ENCODE results near the gene DFFA. TPM values are rescaled to one million over a fixed set of nuclear protein-coding genes. Genes with fewer than 3 reads are reported as not detected.
A peak's percentile ranks its signal among the peaks of the same experiment; 100 is the strongest.
"Not testable (repeated sequence)": the region's sequence is repeated elsewhere in the genome, so short reads cannot be mapped to it uniquely, and the experiment has no call there.

DFFA gene
- total RNA-seq, 2 experiments from 2014 or later, result 102 to 103 TPM

DNA sequence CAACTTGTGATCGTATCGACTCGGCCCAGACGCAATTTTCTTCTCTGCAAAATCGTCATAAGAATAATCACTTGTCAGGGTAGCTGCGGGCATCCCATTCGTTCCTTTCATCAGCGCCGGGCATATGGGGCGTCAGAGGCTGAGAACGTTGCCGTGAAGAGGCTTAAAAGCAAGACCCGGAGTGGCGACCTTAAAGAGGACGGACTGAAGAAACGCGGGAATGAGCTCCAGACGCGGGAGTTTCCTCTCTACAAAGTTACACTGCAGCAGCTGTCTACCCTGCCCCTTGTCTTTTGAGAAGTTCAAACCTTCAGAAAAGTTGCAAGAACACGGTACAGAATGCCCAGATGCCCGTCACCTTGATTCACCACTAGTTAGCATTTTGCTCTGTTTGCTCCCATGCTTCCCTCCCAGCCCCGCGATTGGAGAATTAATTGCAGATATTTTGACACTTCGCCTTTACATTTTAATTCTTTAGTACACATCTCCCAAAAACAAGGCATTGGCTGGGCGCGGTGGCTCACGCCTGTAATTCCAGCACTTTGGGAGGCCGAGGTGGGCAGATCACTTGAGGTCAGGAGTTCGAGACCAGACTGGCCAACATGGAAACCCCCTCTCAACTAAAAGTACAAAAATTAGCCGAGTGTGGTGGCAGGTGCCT lies 41.1 kb downstream of the DFFA start:
- peak; percentile 24 for DNase-seq
- peak overlapping the region; percentile 96 for H3K27ac Mint-ChIP-seq
- H3K27me3 Mint-ChIP-seq, result no peaks in the 10 kb centered on the region
- H3K4me1 Mint-ChIP-seq, result peaks cover 21% of the 10 kb centered on the region
- H3K4me3 Mint-ChIP-seq, result peak overlapping the region; percentile 91
- H3K9me3 Mint-ChIP-seq, result no peaks in the 10 kb centered on the region
- peaks cover 5% of the 10 kb centered on the region for H3K36me3 Mint-ChIP-seq

DNA sequence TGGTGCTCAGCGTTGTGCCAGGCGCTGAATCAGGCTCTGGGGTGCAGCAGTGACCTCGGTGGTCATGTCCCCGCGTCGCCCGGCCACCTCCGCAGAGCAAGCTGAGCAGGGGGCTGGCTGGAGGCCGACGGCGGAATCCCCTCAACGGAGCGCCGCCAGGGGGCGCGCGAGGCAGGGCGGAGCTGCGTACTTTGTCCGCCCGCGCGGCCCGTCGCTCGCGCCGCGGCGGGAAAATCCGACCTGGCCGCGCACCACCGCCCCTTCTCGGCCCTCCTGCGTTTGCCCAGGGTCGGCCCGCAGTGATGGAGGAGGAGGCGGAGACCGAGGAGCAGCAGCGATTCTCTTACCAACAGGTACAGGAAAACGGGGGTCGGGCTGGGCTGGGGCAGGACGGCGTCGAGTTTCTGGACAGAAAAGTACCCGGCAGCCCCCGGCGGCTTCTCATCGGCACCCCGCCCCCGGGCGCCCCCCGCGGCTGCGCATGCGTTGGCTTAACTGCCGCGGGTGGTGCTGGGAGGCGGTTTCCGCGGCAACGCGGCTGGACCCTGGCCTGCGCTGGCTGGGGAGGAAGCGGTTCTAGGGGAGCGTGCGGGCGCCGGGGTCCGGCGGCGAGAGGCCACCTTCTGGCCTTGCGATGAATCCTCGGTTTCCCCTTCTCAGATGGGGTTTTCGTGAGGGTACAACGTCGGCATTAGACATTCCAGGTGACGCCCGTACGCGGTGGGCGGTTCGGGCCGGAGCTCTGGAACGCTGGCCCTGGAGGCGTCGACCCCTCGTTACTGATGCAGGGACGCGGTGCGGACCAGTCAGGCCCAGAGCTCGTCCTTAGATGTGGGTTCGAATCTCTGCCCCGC lies 41.9 kb downstream of the DFFA start, which contains the start of gene CENPS:
Gene CENPS, plus strand, starts transcription at position 218 of the 854 bp plus-strand sequence. Its CDS starts 85 bp downstream, at position 303.
- H3K36me3 Mint-ChIP-seq, result peaks cover 5% of the 10 kb centered on the region
- no peaks in the 10 kb centered on the region for H3K9me3 Mint-ChIP-seq
- DNase-seq, result peak; percentile 96
- H3K27me3 Mint-ChIP-seq, result no peaks in the 10 kb centered on the region
- peak within 1 kb of the TSS; percentile 96 for H3K27ac Mint-ChIP-seq
- peaks cover 21% of the 10 kb centered on the region for H3K4me1 Mint-ChIP-seq
- peak within 1 kb of the TSS; percentile 91 for H3K4me3 Mint-ChIP-seq

GRCh38 chr1:10429868-10430215 lies 42.5 kb downstream of the DFFA start:
- peak; percentile 10 for DNase-seq
- H3K36me3 Mint-ChIP-seq, result peaks cover 5% of the 10 kb centered on the region
- H3K4me1 Mint-ChIP-seq, result peaks cover 21% of the 10 kb centered on the region
- H3K9me3 Mint-ChIP-seq, result no peaks in the 10 kb centered on the region
- H3K27me3 Mint-ChIP-seq, result no peaks in the 10 kb centered on the region
- peak overlapping the region; percentile 91 for H3K4me3 Mint-ChIP-seq
- H3K27ac Mint-ChIP-seq, result peak overlapping the region; percentile 96

DNA sequence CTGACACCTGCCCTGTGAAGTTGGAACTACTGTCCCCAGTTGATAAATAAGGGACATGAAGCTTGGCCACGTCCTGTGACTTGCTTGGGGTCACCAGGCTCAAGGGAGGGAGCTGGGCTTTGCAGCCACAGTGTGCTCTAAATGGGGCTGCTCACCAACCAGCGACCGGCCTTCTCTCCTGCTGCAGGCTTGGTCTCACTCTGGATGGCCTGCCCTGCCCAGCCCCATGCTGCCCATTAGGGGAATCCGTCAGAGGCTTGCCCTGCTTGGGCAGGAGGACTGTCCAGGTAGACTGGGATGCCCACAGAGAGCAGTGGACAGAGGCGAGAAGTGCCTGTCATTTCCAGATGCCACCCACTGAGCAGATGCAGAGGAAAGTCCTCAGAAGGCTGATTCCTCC lies 43.3 kb downstream of the DFFA start:
- Mint-ChIP-seq H3K9me3 (no peaks in the 10 kb centered on the region), H3K4me3 (no peak overlapping the region), H3K27ac (no peak overlapping the region), H3K36me3 (peaks cover 5% of the 10 kb centered on the region), H3K27me3 (no peaks in the 10 kb centered on the region), H3K4me1 (peaks cover 21% of the 10 kb centered on the region)
- no peak for DNase-seq

DNA sequence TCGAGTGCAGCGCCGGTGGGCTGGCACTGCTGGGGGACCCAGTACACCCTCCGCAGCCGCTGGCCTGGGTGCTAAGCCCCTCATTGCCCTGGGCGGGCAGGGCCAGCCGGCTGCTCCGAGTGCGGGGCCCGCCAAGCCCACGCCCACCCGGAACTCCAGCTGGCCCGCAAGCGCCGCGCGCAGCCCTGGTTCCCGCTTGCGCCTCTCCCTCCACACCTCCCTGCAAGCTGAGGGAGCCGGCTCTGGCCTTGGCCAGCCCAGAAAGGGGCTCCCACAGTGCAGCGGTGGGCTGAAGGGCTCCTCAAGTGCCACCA lies 45.8 kb downstream of the DFFA start:
- peaks cover 13% of the 10 kb centered on the region for H3K4me1 Mint-ChIP-seq
- not testable (repeated sequence) for H3K4me3 Mint-ChIP-seq, H3K36me3 Mint-ChIP-seq, DNase-seq, H3K27ac Mint-ChIP-seq, H3K27me3 Mint-ChIP-seq, H3K9me3 Mint-ChIP-seq

- H3K36me3 Mint-ChIP-seq, H3K27me3 Mint-ChIP-seq, H3K4me1 Mint-ChIP-seq, H3K27ac Mint-ChIP-seq, H3K4me3 Mint-ChIP-seq, H3K9me3 Mint-ChIP-seq, DNase-seq: not testable (repeated sequence)
Observed at GRCh38 chr1:10425826-10426534, 46.3 kb downstream of the DFFA start.

- H3K9me3 Mint-ChIP-seq, result no peaks in the 10 kb centered on the region
- no peak overlapping the region for H3K27ac Mint-ChIP-seq
- peaks cover 3% of the 10 kb centered on the region for H3K36me3 Mint-ChIP-seq
- no peak overlapping the region for H3K4me3 Mint-ChIP-seq
- no peaks in the 10 kb centered on the region for H3K27me3 Mint-ChIP-seq
- peaks cover 3% of the 10 kb centered on the region for H3K4me1 Mint-ChIP-seq
- no peak for DNase-seq
Observed at GRCh38 chr1:10424651-10425050, 47.7 kb downstream of the DFFA start.

GRCh38 chr1:10424034-10424433 lies 48.3 kb downstream of the DFFA start:
- Mint-ChIP-seq H3K4me1 (peaks cover 2% of the 10 kb centered on the region), H3K9me3 (no peaks in the 10 kb centered on the region), H3K36me3 (peaks cover 8% of the 10 kb centered on the region), H3K27ac (no peak overlapping the region), H3K4me3 (no peak overlapping the region), H3K27me3 (no peaks in the 10 kb centered on the region)
- DNase-seq, result no peak

GRCh38 chr1:10421637-10422036 lies 50.7 kb downstream of the DFFA start:
- Mint-ChIP-seq H3K4me3 (no peak overlapping the region), H3K9me3 (no peaks in the 10 kb centered on the region), H3K36me3 (peaks cover 11% of the 10 kb centered on the region), H3K27ac (no peak overlapping the region), H3K27me3 (no peaks in the 10 kb centered on the region), H3K4me1 (no peaks in the 10 kb centered on the region)
- DNase-seq, result no peak

- no peak overlapping the region for H3K4me3 Mint-ChIP-seq
- H3K27ac Mint-ChIP-seq, result no peak overlapping the region
- H3K4me1 Mint-ChIP-seq, result peaks cover 6% of the 10 kb centered on the region
- no peak for DNase-seq
- no peaks in the 10 kb centered on the region for H3K9me3 Mint-ChIP-seq
- H3K27me3 Mint-ChIP-seq, result no peaks in the 10 kb centered on the region
- peaks cover 18% of the 10 kb centered on the region for H3K36me3 Mint-ChIP-seq
Observed at GRCh38 chr1:10419351-10419750, 53.0 kb downstream of the DFFA start.

DNA sequence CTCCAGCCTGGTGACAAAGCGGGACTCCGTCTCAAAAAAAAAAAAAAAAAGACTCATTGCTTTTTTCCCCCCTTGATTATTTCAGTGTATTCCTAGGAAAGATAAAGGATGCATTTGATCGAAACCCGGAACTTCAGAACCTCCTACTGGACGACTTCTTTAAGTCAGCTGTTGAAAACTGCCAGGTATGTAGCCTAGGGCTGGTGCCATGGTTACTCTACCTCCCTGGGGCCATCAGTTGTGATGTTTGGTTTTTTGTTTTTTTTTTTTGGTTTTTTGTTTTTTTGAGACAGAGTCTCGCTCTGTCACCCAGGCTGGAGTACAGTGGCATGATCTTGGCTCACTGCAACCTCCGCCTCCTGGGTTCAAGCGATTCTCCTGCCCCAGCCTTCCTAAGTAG lies 53.6 kb downstream of the DFFA start:
- not testable (repeated sequence) for H3K9me3 Mint-ChIP-seq, H3K27me3 Mint-ChIP-seq, H3K4me3 Mint-ChIP-seq, DNase-seq, H3K27ac Mint-ChIP-seq, H3K4me1 Mint-ChIP-seq
- peaks cover 18% of the 10 kb centered on the region for H3K36me3 Mint-ChIP-seq

GRCh38 chr1:10415967-10416366 lies 56.4 kb downstream of the DFFA start:
- H3K27me3 Mint-ChIP-seq, H3K9me3 Mint-ChIP-seq, DNase-seq, H3K4me1 Mint-ChIP-seq, H3K4me3 Mint-ChIP-seq: not testable (repeated sequence)
- H3K36me3 Mint-ChIP-seq, result peaks cover 22% of the 10 kb centered on the region
- H3K27ac Mint-ChIP-seq, result peak overlapping the region; percentile 32

DNA sequence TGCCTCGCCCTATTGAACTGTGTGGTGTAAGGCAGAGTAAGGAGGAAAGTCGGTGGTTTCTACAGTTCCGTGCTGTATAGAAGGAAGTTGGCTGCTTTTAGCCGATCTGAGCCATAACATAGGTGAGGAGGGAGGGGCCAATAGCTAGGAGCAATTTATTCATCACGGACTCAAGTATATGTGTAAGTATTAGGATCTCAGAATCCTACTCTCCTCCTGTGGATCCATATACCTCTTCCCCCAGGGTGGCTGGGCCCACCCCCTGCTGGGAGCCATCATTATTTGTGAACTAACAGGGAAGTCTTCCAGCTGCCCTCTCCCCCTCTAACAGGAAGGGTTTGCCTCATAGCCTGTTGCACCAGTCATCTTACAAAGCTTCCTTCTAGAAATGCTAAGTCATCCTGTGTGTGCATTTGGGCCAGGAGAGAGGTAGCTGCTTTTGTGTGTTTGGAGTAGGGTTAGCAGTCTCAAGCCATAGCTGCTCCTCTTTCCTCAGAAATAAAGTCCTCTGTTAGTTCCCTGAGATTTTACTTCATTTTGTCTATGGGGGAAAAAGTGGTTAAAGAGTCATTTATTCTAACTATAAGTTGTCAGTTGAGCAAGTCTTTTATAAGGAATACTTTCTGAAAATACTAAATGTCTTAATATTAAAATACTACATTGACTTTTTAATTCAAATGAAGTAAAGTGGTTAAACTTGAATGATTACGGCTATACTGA lies 57.0 kb downstream of the DFFA start:
- H3K4me3 Mint-ChIP-seq, result peak overlapping the region; percentile 7
- no peak for DNase-seq
- no peaks in the 10 kb centered on the region for H3K9me3 Mint-ChIP-seq
- no peaks in the 10 kb centered on the region for H3K27me3 Mint-ChIP-seq
- peaks cover 6% of the 10 kb centered on the region for H3K4me1 Mint-ChIP-seq
- peak overlapping the region; percentile 89 for H3K27ac Mint-ChIP-seq
- H3K36me3 Mint-ChIP-seq, result peaks cover 22% of the 10 kb centered on the region

- H3K4me1 Mint-ChIP-seq, result peaks cover 2% of the 10 kb centered on the region
- no peak for DNase-seq
- no peak overlapping the region for H3K4me3 Mint-ChIP-seq
- H3K36me3 Mint-ChIP-seq, result peaks cover 24% of the 10 kb centered on the region
- H3K9me3 Mint-ChIP-seq, result no peaks in the 10 kb centered on the region
- H3K27me3 Mint-ChIP-seq, result no peaks in the 10 kb centered on the region
- H3K27ac Mint-ChIP-seq, result no peak overlapping the region
Observed at GRCh38 chr1:10407201-10407600, 65.1 kb downstream of the DFFA start.
